ENCODE measurements around the gene CDC25B. TPM values are rescaled to one million over a fixed set of nuclear protein-coding genes. Genes with fewer than 3 reads are reported as not detected.

The CDC25B gene
- total and polyA plus RNA-seq, 2 of the 13 experiments (the other 11 are each of a cell fraction or from before 2014, with no cell fraction given), result 14.5 to 19.4 TPM

GRCh38 chr20:3767427-3768341 lies 28.4 kb upstream of the CDC25B start, which contains the start of gene ADISSP (continued):
- TF ChIP-seq, protein P1, sequence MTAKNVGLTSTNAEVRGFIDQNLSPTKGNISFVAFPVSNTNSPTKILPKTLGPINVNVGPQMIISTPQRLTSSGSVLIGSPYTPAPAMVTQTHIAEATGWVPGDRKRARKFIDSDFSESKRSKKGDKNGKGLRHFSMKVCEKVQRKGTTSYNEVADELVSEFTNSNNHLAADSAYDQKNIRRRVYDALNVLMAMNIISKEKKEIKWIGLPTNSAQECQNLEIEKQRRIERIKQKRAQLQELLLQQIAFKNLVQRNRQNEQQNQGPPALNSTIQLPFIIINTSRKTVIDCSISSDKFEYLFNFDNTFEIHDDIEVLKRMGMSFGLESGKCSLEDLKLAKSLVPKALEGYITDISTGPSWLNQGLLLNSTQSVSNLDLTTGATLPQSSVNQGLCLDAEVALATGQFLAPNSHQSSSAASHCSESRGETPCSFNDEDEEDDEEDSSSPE (CRISPR knock-in tag; IDR thresholded peaks at IDR 0.05), result peak; percentile 96
- TF ChIP-seq KDM3A (CRISPR knock-in tag; IDR thresholded peaks at IDR 0.05; ENCODE audit: low read depth) (peak; percentile 48), ZNF496 (CRISPR knock-in tag; IDR thresholded peaks at IDR 0.05; ENCODE audit: insufficient replicate concordance) (no peak), ZNF687 (CRISPR knock-in tag; IDR thresholded peaks at IDR 0.05) (peak; percentile 98), ZNF563 (CRISPR knock-in tag; IDR thresholded peaks at IDR 0.05) (peak; percentile 95; the same call in 1 of the 2 replicates), FIP1L1 (IDR thresholded peaks at IDR 0.05; ENCODE audit: borderline replicate concordance, insufficient read depth, low read depth, low read length) (no peak), SMARCC2 (IDR thresholded peaks at IDR 0.05) (no peak), PITX1 (CRISPR knock-in tag; IDR thresholded peaks at IDR 0.05) (peak; percentile 63), NFKB2 (CRISPR knock-in tag; IDR thresholded peaks at IDR 0.05; ENCODE audit: borderline replicate concordance) (peak; percentile 87), FOXJ3 (CRISPR knock-in tag; IDR thresholded peaks at IDR 0.05; ENCODE audit: borderline replicate concordance) (no peak), ZNF251 (CRISPR knock-in tag; IDR thresholded peaks at IDR 0.05) (0 out of 2 replicates have a peak, but pooled peaks have one; percentile 97), ZNF274 (CRISPR knock-in tag; IDR thresholded peaks at IDR 0.05) (peak; percentile 89; the same call in 1 of the 2 replicates)
- TF ChIP-seq, protein P2, sequence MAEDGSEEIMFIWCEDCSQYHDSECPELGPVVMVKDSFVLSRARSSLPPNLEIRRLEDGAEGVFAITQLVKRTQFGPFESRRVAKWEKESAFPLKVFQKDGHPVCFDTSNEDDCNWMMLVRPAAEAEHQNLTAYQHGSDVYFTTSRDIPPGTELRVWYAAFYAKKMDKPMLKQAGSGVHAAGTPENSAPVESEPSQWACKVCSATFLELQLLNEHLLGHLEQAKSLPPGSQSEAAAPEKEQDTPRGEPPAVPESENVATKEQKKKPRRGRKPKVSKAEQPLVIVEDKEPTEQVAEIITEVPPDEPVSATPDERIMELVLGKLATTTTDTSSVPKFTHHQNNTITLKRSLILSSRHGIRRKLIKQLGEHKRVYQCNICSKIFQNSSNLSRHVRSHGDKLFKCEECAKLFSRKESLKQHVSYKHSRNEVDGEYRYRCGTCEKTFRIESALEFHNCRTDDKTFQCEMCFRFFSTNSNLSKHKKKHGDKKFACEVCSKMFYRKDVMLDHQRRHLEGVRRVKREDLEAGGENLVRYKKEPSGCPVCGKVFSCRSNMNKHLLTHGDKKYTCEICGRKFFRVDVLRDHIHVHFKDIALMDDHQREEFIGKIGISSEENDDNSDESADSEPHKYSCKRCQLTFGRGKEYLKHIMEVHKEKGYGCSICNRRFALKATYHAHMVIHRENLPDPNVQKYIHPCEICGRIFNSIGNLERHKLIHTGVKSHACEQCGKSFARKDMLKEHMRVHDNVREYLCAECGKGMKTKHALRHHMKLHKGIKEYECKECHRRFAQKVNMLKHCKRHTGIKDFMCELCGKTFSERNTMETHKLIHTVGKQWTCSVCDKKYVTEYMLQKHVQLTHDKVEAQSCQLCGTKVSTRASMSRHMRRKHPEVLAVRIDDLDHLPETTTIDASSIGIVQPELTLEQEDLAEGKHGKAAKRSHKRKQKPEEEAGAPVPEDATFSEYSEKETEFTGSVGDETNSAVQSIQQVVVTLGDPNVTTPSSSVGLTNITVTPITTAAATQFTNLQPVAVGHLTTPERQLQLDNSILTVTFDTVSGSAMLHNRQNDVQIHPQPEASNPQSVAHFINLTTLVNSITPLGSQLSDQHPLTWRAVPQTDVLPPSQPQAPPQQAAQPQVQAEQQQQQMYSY (CRISPR knock-in tag; IDR thresholded peaks at IDR 0.05), result peak; percentile 80; the same call in 1 of the 2 replicates
- TF ChIP-seq, protein P3, sequence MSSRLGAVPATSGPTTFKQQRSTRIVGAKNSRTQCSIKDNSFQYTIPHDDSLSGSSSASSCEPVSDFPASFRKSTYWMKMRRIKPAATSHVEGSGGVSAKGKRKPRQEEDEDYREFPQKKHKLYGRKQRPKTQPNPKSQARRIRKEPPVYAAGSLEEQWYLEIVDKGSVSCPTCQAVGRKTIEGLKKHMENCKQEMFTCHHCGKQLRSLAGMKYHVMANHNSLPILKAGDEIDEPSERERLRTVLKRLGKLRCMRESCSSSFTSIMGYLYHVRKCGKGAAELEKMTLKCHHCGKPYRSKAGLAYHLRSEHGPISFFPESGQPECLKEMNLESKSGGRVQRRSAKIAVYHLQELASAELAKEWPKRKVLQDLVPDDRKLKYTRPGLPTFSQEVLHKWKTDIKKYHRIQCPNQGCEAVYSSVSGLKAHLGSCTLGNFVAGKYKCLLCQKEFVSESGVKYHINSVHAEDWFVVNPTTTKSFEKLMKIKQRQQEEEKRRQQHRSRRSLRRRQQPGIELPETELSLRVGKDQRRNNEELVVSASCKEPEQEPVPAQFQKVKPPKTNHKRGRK (CRISPR knock-in tag; IDR thresholded peaks at IDR 0.05), result peak; percentile 78; the same call in 1 of the 2 replicates
- TF ChIP-seq, protein P4, sequence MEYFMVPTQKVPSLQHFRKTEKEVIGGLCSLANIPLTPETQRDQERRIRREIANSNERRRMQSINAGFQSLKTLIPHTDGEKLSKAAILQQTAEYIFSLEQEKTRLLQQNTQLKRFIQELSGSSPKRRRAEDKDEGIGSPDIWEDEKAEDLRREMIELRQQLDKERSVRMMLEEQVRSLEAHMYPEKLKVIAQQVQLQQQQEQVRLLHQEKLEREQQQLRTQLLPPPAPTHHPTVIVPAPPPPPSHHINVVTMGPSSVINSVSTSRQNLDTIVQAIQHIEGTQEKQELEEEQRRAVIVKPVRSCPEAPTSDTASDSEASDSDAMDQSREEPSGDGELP (IDR thresholded peaks at IDR 0.05; ENCODE audit: borderline replicate concordance, low read depth), result no peak; the same call in 1 of the 2 replicates

Measured in HepG2 (cell line).